Stimulated activated CD8-positive, alpha-beta memory T cell treated with anti-CD3 and anti-CD28 coated beads, Interleukin-15, amount 100 ng/mL, for 4 hours (primary cell): ENCODE results near the gene RASGEF1B.
"Not testable (repeated sequence)": the region's sequence is repeated elsewhere in the genome, so short reads cannot be mapped to it uniquely, and the experiment has no call there.

Source experiments
- DNase-seq, 2 donors: peaks; one replicate each; pipeline ENCODE4 v3.0.0-alpha.2; 2020; ENCODE audit warnings: low read depth in 2 of 2

Gene RASGEF1B

GRCh38 chr4:81498551-81499099 lies 26.9 kb upstream of the RASGEF1B start:
- no peak for DNase-seq

GRCh38 chr4:81498046-81498445 lies 26.3 kb upstream of the RASGEF1B start:
- no peak for DNase-seq

GRCh38 chr4:81495345-81495744 lies 23.6 kb upstream of the RASGEF1B start:
- DNase-seq, result no peak

GRCh38 chr4:81494031-81494431 lies 22.3 kb upstream of the RASGEF1B start:
- no peak for DNase-seq

- no peak for DNase-seq
Observed at GRCh38 chr4:81492606-81493230, 21.0 kb upstream of the RASGEF1B start.

GRCh38 chr4:81491943-81492342 lies 20.2 kb upstream of the RASGEF1B start:
- no peak for DNase-seq

- no peak for DNase-seq
Observed at GRCh38 chr4:81490403-81491160, 18.9 kb upstream of the RASGEF1B start.

- no peak for DNase-seq
Observed at GRCh38 chr4:81486502-81486901, 14.8 kb upstream of the RASGEF1B start.

GRCh38 chr4:81485310-81485980 lies 13.7 kb upstream of the RASGEF1B start:
- DNase-seq, result no peak

- no peak for DNase-seq
Observed at GRCh38 chr4:81482326-81482725, 10.6 kb upstream of the RASGEF1B start.

- no peak for DNase-seq
Observed at GRCh38 chr4:81481151-81481550, 9.4 kb upstream of the RASGEF1B start.

- DNase-seq, result not testable (repeated sequence)
Observed at GRCh38 chr4:81479573-81479972, 7.9 kb upstream of the RASGEF1B start.

GRCh38 chr4:81473331-81474265 lies 1.9 kb upstream of the RASGEF1B start:
- DNase-seq, result not testable (repeated sequence)

GRCh38 chr4:81472281-81473182 lies 825 bp upstream of the RASGEF1B start:
- no peak for DNase-seq

GRCh38 chr4:81471298-81471587 lies 464 bp downstream of the RASGEF1B start:
- DNase-seq, result peak in 1 of 2 donors; percentile 4

- DNase-seq, result peak in 1 of 2 donors; percentile 7
Observed at GRCh38 chr4:81470456-81471297, 1.0 kb downstream of the RASGEF1B start.

- DNase-seq, result no peak
Observed at GRCh38 chr4:81469781-81470455, 1.8 kb downstream of the RASGEF1B start.

- no peak for DNase-seq
Observed at GRCh38 chr4:81468678-81469077, 3.0 kb downstream of the RASGEF1B start.

- no peak for DNase-seq
Observed at GRCh38 chr4:81467672-81467964, 4.1 kb downstream of the RASGEF1B start.
